Adipocyte (in vitro differentiated cells): ENCODE results near the gene UXS1.

Source experiments
- DNase-seq: peaks from one replicate; pipeline ENCODE4 v3.0.0-alpha.2; 2015; ENCODE audit warnings: low read depth
- H3K27me3 ChIP-seq: replicated peaks from 2 replicates; pipeline ENCODE4 v1.7.0; 2013; ENCODE audit warnings: mild to moderate bottlenecking, low read length, moderate library complexity; ENCODE audit not compliant: control insufficient read depth, insufficient read depth
- H3K36me3 ChIP-seq: 2 replicates; pipeline ENCODE4 v1.7.0; 2013; ENCODE audit warnings: low read length, mild to moderate bottlenecking, moderate library complexity; ENCODE audit not compliant: control insufficient read depth, insufficient read depth, severe bottlenecking
- H3K4me1 ChIP-seq: 2 replicates; pipeline ENCODE4 v1.7.0; 2013; ENCODE audit warnings: mild to moderate bottlenecking, low read length, moderate library complexity; ENCODE audit not compliant: control insufficient read depth, insufficient read depth
- H3K4me3 ChIP-seq: 2 replicates; pipeline ENCODE4 v1.7.0; 2013; ENCODE audit warnings: mild to moderate bottlenecking, low read length, moderate library complexity
- H3K9ac ChIP-seq: 2 replicates; pipeline ENCODE4 v1.7.0; 2013; ENCODE audit warnings: mild to moderate bottlenecking, low read length, moderate library complexity
- H3K9me3 ChIP-seq: 2 replicates; pipeline ENCODE4 v1.7.0; 2013; ENCODE audit warnings: mild to moderate bottlenecking, low read length, moderate library complexity; ENCODE audit not compliant: control insufficient read depth

Gene UXS1

DNA sequence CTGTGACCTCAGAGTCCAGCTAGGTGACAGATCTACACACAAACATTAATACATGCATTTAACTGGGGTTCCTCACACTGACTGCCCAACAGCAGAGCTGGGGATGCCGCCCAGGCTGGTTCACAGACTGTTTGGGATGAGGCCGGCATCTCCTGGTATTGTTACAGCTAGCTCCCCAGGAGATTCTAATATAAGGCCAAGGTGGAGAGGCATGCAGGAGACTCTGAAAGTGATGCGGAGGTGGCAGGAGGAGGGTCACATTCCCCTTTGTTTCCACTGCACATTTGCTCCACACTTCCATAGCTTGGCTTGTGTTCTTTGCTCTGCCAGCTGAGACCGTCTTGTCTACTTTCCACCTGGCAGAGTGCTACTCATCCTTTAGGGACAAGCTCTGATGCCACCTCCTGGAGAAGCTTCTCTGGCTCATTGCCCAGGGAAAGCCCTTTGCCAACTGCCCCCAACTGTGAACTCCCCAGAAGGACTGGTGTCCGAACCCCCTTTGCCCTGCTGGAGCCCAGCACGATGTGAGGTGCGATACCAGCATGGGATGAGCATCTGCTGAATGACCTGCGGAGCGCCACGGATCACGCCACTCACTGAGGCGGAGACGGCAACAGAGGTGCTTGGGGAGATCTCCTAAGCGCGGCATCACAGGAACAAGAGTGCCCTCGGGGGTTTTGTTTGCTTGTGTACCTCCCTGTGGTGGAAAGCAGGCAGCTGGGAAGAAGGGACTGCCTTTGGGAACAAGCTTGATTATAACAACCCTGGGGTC, 88.8 kb downstream of the UXS1 start:
- no peak overlapping the region for H3K9ac ChIP-seq
- no peaks in the 10 kb centered on the region for H3K36me3 ChIP-seq
- DNase-seq: no peak
- H3K4me3 ChIP-seq: no peak overlapping the region
- H3K4me1 ChIP-seq: no peaks in the 10 kb centered on the region
- H3K27me3 ChIP-seq: no peaks in the 10 kb centered on the region
- no peaks in the 10 kb centered on the region for H3K9me3 ChIP-seq

DNA sequence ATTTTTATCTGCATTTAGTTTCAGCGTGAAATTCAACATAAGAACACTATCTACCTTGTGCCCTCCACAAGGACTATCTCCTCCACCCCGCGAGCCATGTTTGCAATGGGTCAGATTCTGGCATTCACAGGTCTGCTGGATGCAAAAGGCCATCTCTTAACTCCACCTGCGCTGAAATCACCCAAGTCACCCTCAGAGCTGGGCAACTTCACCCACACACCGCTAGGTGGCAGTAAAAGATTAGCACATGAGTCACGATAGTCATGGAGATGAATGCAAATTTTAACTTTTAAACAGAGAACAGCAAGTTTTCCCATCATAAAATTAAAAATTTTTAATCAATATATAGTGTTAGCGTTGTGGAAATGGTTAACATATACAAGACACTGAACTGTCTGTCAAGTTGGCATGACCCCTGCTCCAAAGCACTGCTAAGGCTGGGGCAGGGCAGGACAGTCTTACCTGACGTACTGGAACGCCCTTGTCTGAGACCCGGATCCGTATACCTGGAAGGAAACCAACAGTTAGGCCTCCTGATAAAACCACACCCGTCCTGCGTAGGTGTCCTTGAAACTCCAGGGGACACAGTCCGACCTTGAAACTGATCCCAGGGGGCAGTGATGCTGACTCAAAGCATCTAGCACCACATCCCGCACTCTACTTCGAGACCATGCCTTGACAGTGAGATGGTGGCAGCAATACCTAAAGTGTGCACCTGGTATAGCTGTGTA, 89.6 kb downstream of the UXS1 start:
- Histone ChIP-seq H3K36me3 (peaks cover 3% of the 10 kb centered on the region), H3K4me1 (no peaks in the 10 kb centered on the region), H3K4me3 (no peak overlapping the region)

DNA sequence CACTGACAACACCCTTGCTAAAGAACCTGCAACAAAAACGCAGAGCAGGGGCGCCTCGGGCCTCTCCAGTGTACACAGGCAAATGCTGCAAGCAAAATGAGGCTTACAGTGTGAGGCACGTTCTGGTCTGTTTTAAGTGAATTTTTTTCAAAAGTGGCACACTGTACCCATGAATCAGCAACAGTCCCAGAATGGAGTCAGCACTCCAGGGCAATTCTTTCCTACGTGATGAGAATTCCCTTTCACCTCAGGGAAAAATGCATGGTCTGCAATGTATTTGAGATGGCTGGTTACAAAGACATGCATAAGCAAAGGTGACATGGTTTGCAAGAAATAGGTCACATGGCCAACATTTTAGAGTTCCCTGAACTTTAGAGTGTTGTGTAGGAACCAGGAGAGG, 94.4 kb downstream of the UXS1 start:
- Histone ChIP-seq H3K4me1 (no peaks in the 10 kb centered on the region), H3K9me3 (no peaks in the 10 kb centered on the region), H3K36me3 (peaks cover 9% of the 10 kb centered on the region), H3K4me3 (no peak overlapping the region), H3K27me3 (no peaks in the 10 kb centered on the region), H3K9ac (no peak overlapping the region)
- no peak for DNase-seq

More for the DNA sequence above, 89.6 kb downstream of the UXS1 start:
- no peaks in the 10 kb centered on the region for H3K9me3 ChIP-seq
- peak; percentile 87 for DNase-seq
- no peaks in the 10 kb centered on the region for H3K27me3 ChIP-seq
- no peak overlapping the region for H3K9ac ChIP-seq

DNA sequence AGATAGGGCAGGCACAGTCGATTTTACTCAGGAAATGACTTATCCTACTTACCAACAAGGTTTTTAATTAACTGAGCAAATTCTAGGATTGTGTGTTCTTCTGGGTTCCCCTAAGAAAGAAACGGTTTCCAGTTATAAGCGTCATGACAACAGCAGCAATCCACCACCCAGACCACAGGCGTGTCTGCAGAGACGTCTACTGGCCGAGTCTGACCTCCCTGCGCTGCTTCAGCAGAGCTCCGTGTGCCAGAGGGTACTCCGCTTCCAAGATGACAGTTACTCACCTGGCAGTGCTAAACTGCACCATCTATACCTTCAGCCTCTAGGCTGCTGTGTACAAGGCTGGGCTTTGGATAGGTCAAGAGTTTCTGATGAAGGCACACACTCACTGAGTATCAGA, 95.4 kb downstream of the UXS1 start:
- no peak for DNase-seq
- Histone ChIP-seq H3K9me3 (no peaks in the 10 kb centered on the region), H3K36me3 (peaks cover 15% of the 10 kb centered on the region), H3K4me3 (no peak overlapping the region), H3K9ac (no peak overlapping the region), H3K4me1 (no peaks in the 10 kb centered on the region), H3K27me3 (no peaks in the 10 kb centered on the region)

DNA sequence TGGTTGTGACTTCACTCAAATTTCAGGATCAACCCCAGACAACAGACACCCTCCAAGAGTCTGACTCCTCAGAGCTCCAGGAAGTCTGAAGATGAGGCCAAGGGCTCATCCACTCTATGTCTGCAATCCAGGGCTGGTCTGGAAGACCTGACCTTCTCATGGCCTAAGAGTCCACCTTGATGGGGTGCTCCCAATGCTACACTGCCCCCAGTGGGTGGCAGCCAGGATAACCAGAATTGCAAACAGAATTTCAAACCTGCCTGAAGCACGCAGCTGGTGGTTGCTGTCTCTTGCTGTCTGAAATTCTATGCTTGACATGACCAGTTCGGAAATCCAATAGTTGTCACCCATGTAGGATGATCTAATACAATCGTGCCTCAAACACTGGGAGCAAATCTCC, 96.0 kb downstream of the UXS1 start:
- peak; percentile 19 for DNase-seq
- no peak overlapping the region for H3K4me3 ChIP-seq
- no peaks in the 10 kb centered on the region for H3K27me3 ChIP-seq
- peaks cover 18% of the 10 kb centered on the region for H3K36me3 ChIP-seq
- no peaks in the 10 kb centered on the region for H3K4me1 ChIP-seq
- H3K9me3 ChIP-seq: no peaks in the 10 kb centered on the region
- no peak overlapping the region for H3K9ac ChIP-seq

DNA sequence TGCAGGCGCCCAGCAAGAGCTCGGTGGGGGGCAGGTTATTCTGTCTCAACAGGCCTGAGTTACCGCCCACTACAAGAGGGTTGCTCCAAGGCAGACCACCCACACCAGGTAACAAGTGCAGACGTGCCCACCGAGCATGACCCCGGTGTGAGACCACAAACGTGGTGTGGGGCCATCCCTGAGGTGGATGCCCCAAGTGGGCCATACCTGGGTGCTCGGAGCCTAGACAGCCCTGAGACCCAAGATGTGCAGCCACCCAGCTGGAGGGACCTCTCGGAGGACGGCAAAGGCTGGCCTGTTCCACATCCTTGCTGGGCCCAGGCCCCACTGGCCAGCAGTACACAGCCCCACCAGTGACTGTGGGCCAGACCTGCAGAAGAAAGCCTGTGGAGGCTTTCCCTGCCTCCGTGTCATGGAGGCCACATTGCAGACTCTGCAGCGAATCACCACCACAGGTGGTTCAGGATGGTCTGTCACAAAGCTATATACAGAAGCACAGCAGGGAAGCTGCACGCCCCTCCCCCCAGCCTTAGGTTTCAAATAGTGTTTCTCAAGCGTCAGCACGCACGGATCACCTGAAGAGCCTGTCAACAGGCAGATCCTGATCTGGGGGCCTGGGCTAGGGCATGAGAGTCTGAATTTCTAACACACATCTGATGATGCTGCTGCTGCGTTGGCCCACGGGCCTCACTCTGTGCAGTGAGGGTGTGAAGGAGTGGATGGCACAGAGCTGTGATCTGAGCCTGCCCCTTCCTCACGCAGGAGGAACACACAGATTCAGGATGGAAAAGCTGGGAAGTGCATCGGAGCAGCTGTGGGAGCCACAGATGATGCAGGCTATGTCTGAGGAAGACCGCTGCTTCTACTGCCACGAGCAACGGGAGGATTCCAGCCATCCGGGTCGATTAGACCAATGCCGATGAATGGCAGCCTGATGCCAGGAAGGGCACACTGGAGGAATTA, 96.8 kb downstream of the UXS1 start:
- peaks cover 18% of the 10 kb centered on the region for H3K36me3 ChIP-seq
- H3K9ac ChIP-seq: no peak overlapping the region
- no peak for DNase-seq
- H3K4me1 ChIP-seq: no peaks in the 10 kb centered on the region
- H3K9me3 ChIP-seq: no peaks in the 10 kb centered on the region
- H3K27me3 ChIP-seq: no peaks in the 10 kb centered on the region
- H3K4me3 ChIP-seq: no peak overlapping the region

DNA sequence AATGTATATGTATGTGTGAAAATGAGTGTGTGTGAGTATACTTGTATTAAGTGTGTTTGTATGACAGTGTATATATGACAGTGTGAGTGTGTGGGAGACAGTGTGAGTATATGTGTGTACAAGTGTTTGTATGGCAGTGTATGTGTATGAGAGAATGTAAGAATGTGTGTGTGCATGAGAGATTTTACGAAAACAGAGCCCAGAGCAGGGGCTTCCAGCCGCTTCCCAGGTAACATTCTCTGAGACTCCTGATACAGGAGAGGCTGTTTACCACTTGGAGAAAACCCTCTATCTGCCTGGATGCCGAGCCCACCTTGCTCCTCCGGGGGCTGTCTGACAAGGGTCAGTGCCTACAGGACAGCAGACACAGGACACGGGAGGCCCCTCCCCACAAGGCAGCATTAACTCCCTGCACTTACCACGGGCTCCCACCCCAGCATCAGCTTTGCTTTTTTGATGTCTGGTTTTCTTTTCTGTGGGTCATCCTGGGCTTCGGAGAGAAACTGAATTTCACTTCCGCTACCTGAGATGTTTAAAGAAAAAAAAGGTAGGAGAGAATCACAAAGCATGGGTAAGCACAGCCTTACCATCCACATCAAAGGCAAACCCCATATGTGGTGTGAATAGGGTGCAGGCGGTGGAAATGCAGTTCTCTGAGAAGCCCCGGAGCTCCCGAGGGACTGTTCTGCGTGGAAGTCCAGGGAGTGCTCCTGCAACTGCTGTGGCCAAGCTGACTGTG, 97.6 kb downstream of the UXS1 start:
- Histone ChIP-seq H3K4me3 (no peak overlapping the region), H3K36me3 (peaks cover 18% of the 10 kb centered on the region), H3K27me3 (no peaks in the 10 kb centered on the region), H3K9me3 (no peaks in the 10 kb centered on the region), H3K4me1 (no peaks in the 10 kb centered on the region), H3K9ac (no peak overlapping the region)
- no peak for DNase-seq

DNA sequence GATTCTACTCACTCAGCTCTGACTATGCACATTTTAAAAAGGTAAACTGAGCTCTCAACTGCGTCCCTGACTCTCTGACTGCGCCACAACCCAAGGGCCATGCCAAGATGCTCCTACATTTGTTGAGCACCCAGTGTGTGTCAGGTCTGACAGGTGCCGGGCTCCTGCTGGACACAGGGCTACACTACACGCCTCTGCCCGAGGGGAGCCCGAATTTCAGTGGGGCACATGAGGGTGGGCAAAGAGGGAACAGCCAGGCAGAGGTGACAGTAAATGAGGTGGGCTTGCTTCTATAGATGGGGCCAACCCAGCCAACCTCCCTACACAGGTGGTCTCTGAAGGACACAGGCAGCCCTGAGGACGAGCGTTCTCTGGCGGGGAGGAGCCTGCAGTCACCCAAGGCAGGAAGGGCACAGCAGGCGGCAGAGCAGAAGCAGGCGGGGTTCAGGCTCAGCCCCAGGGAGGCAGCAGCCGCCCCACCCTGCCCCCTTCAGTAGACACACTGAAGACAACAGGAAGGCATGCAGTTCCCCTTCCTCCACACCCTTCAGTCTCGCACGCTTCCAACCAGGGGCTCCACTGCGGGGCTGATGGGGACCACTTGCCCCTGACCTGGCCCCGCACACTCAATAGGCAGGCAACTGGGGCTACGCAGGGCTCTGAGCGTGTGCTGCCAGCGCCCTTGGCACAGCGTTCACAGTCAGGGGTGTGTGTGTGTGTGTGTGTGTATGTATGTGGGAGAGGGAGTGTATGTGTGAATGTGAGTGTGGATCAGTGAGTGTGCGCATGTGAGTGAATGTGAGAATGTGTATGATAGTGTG, 98.4 kb downstream of the UXS1 start:
- no peaks in the 10 kb centered on the region for H3K27me3 ChIP-seq
- H3K4me1 ChIP-seq: no peaks in the 10 kb centered on the region
- H3K4me3 ChIP-seq: no peak overlapping the region
- H3K9ac ChIP-seq: no peak overlapping the region
- H3K9me3 ChIP-seq: no peaks in the 10 kb centered on the region
- peaks cover 18% of the 10 kb centered on the region for H3K36me3 ChIP-seq
- DNase-seq: no peak

DNA sequence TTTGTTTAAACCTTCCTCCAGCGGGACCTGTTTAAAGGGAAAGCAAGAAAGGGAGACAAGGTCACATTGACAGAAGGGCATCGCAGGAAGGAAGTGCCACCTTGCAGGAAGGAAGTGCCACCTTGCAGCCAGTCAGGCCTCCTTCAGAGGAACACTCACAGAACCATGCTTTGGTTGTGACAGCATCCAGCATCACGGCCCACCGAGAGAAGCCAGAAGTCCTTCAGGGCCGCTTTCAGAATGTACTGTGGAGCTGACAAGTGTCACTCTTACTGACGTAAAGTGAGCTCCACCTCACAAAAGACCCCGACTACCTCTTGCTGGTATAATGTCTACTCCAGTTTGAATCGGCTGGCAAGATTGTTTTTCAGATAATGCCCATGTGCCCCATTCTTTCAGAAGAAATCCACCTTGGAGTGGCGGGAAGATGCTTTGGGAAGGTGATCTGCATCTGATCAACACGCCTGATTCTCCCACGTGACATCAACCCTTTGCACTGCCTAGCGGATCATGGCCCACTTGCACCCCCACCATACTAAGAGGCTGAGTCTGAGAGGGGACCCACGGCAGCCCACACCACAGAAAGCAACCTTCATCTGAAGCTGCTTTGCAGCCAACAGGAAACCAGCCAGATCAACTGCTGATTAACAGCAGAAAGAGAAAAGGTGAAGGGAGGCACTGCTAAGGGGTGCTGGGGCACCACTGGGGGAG, 99.8 kb downstream of the UXS1 start:
- DNase-seq: no peak
- peaks cover 15% of the 10 kb centered on the region for H3K36me3 ChIP-seq
- H3K9ac ChIP-seq: no peak overlapping the region
- H3K4me3 ChIP-seq: no peak overlapping the region
- no peaks in the 10 kb centered on the region for H3K4me1 ChIP-seq
- no peaks in the 10 kb centered on the region for H3K9me3 ChIP-seq
- H3K27me3 ChIP-seq: no peaks in the 10 kb centered on the region
